ENCODE results near the gene GOLGA7B.

DNA sequence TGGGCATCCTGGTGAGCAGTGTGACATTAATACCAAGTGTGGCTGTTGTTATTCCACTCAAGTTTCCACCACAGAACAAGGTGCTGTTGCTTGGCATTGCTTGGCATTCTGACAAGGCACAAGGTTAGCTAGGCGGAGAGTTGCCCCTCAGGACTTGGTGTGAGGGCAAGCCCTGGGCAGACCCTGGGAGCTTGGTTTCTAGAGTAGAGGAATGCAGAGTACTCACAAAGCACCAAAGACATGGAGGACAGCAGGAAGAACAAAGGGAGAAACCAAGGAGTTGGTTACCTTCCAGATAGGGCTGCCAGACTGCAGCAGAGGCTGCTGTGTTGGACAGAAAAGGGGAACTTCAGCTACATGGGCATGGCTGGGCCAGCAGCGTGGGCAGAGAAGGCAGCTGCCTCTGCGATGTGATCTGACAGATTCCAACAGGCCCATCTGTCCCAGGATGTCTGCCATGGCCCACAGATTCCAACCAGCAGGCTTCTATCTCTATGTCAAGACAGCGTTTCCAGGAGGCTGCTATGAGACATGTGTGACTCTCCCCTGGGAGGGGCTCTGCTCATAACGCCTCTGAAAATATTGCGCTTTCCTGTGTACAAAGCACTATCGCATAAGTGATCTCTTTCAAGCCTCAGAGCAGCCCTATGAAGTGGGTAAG lies 1.8 kb downstream of the GOLGA7B start:
- TF ChIP-seq CTCF (IDR thresholded peaks at IDR 0.05 in 4 of 5, conservative IDR thresholded peaks at IDR 0.05 in 1 of 5) = no peak
- no peak for TF ChIP-seq POLR2A (IDR thresholded peaks at IDR 0.05)
